ENCODE results near the gene GRM4. TPM values are rescaled to one million over a fixed set of nuclear protein-coding genes. Genes with fewer than 3 reads are reported as not detected.

GRM4 gene
- total and polyA plus RNA-seq, 10 donors: 0.02 to 0.26 (median 0.09) TPM; not detected in 3

GRCh38 chr6:34056305-34057108, 89.4 kb downstream of the GRM4 start:
- no peak for TF ChIP-seq CTCF (IDR thresholded peaks at IDR 0.05 in 8 of 11, conservative IDR thresholded peaks at IDR 0.05 in 3 of 11)
- peak in 2 of 3 donors; percentile 45 to 51 for TF ChIP-seq POLR2AphosphoS5 (IDR thresholded peaks at IDR 0.05)
- no peak for TF ChIP-seq POLR2A (IDR thresholded peaks at IDR 0.05)
- WGBS, 5 donors: 51 to 60% (median 53%) methylated on average over 35 to 36 of the region's 36 CpGs
- Histone ChIP-seq H3K36me3 (no peaks in the 10 kb centered on the region), H3K9me3 (no peaks in the 10 kb centered on the region), H3K27ac (no peak overlapping the region), H3K4me3 (peak overlapping the region in 1 of 8 donors; percentile 21), H3K4me1 (peaks cover 0 to 6% (median 0%) of the 10 kb centered on the region in 6 donors), H3K27me3 (replicated peaks in 1 of 7) (peaks cover 0 to 27% (median 0%) of the 10 kb centered on the region in 7 donors)
- DNase-seq: no peak
- intact Hi-C loops (cut with DNase I; ENCODE audit: low total_unique reads): loop anchor here (5.0 kb wide), 1 partner anchor 96 kb away; no protein-coding TSS in a partner anchor

GRCh38 chr6:34055223-34055933, 90.5 kb downstream of the GRM4 start:
- no peak overlapping the region for H3K27ac ChIP-seq
- peak; percentile 86 for DNase-seq
- intact Hi-C loops (cut with DNase I; ENCODE audit: low total_unique reads): loop anchor here (5.0 kb wide), 1 partner anchor 97 kb away; no protein-coding TSS in a partner anchor
- 63 to 80% (median 63%) methylated on average over 14 to 18 of the region's 18 CpGs for WGBS, 5 donors
- H3K4me3 ChIP-seq: no peak overlapping the region
- H3K4me1 ChIP-seq: peaks cover 0 to 6% (median 0%) of the 10 kb centered on the region in 6 donors
- H3K36me3 ChIP-seq: no peaks in the 10 kb centered on the region
- peaks cover 0 to 26% (median 0%) of the 10 kb centered on the region in 7 donors for H3K27me3 ChIP-seq (replicated peaks in 1 of 7)
- no peaks in the 10 kb centered on the region for H3K9me3 ChIP-seq
- TF ChIP-seq CTCF (IDR thresholded peaks at IDR 0.05 in 8 of 11, conservative IDR thresholded peaks at IDR 0.05 in 3 of 11) (peak; percentile 42 to 87 (median 75)), POLR2A (IDR thresholded peaks at IDR 0.05) (no peak)

- Histone ChIP-seq H3K36me3 (no peaks in the 10 kb centered on the region), H3K27me3 (replicated peaks in 1 of 7) (peaks cover 0 to 26% (median 0%) of the 10 kb centered on the region in 7 donors), H3K9me3 (no peaks in the 10 kb centered on the region), H3K4me1 (peaks cover 0 to 6% (median 0%) of the 10 kb centered on the region in 6 donors), H3K4me3 (no peak overlapping the region), H3K27ac (no peak overlapping the region)
- DNase-seq: no peak
- intact Hi-C loops (cut with DNase I; ENCODE audit: low total_unique reads): no loop called here
- TF ChIP-seq CTCF (IDR thresholded peaks at IDR 0.05 in 8 of 11, conservative IDR thresholded peaks at IDR 0.05 in 3 of 11) (no peak), POLR2AphosphoS5 (IDR thresholded peaks at IDR 0.05) (no peak), POLR2A (IDR thresholded peaks at IDR 0.05) (no peak)
- WGBS, 5 donors: 56 to 75% (median 70%) methylated on average over 8 of the region's 8 CpGs
Observed at GRCh38 chr6:34053721-34054120, 92.2 kb downstream of the GRM4 start.
